CD14-positive monocyte (primary cell): ENCODE measurements around the gene NPIPA5. TPM values are rescaled to one million over a fixed set of nuclear protein-coding genes. Genes with fewer than 3 reads are reported as not detected.
"Not testable (repeated sequence)": the region's sequence is repeated elsewhere in the genome, so short reads cannot be mapped to it uniquely, and the experiment has no call there.

Source experiments
- DNase-seq, 3 donors: peaks; one replicate each; pipeline ENCODE4 v3.0.0-alpha.2; 2011 to 2022
- H2AFZ ChIP-seq: 2 replicates; pipeline ENCODE4 v1.6.0; 2012; ENCODE audit warnings: mild to moderate bottlenecking, low read depth, low read length, inconsistent platforms; ENCODE audit not compliant: insufficient read depth, poor library complexity, severe bottlenecking
- H3K27ac ChIP-seq, 2 donors: 1 replicate in 1 of 2; 2 replicates in 1 of 2; pipeline ENCODE4 v1.5.1; 2012 to 2013; ENCODE audit warnings: low read length in 2 of 2, control low read depth in 1 of 2, inconsistent platforms in 1 of 2, low read depth in 1 of 2, mild to moderate bottlenecking in 1 of 2
- H3K27me3 ChIP-seq, 2 donors: one replicate each; pipeline versions ENCODE4 v1.6.0 to v1.6.1; 2011 to 2013; ENCODE audit warnings: low read length in 2 of 2; ENCODE audit not compliant: control insufficient read depth in 2 of 2, insufficient read depth in 2 of 2
- H3K36me3 ChIP-seq, 2 donors: replicated peaks in 1 of 2; 1 replicate in 1 of 2; 2 replicates in 1 of 2; pipeline versions ENCODE4 v1.5.1 to v1.6.1; 2012 to 2013; ENCODE audit warnings: low read length in 2 of 2, control low read depth in 1 of 2, inconsistent platforms in 1 of 2, mild to moderate bottlenecking in 1 of 2; ENCODE audit not compliant: insufficient read depth in 2 of 2, control insufficient read depth in 1 of 2
- H3K4me1 ChIP-seq, 2 donors: 1 replicate in 1 of 2; 2 replicates in 1 of 2; pipeline versions ENCODE4 v1.5.1 to v1.6.1; 2012 to 2013; ENCODE audit warnings: low read length in 2 of 2, control low read depth in 1 of 2, inconsistent platforms in 1 of 2, mild to moderate bottlenecking in 1 of 2, moderate library complexity in 1 of 2; ENCODE audit not compliant: insufficient read depth in 2 of 2, control insufficient read depth in 1 of 2
- H3K4me2 ChIP-seq: replicated peaks from 2 replicates; pipeline ENCODE3; 2012; ENCODE audit warnings: low read length, moderate library complexity, mild to moderate bottlenecking; ENCODE audit not compliant: poor library complexity, severe bottlenecking; ENCODE audit errors: extremely low read depth
- H3K4me3 ChIP-seq, 3 experiments: fragments of 200-600 bp in 1 of 3; sonication (generic) in 1 of 3; replicated peaks in 1 of 3; 1 replicate in 2 of 3; 2 replicates in 1 of 3; pipeline ENCODE4 v1.5.1; 2011 to 2013; ENCODE audit warnings: low read length in 3 of 3, mild to moderate bottlenecking in 3 of 3, control low read depth in 2 of 3, low read depth in 2 of 3, inconsistent platforms in 1 of 3, moderate library complexity in 1 of 3
- H3K79me2 ChIP-seq: 2 replicates; pipeline ENCODE4 v1.6.0; 2012; ENCODE audit warnings: mild to moderate bottlenecking, control low read depth, inconsistent platforms, low read length, moderate library complexity; ENCODE audit not compliant: insufficient read depth
- H3K9ac ChIP-seq: 2 replicates; pipeline ENCODE4 v1.6.0; 2017; ENCODE audit warnings: low read length, mild to moderate bottlenecking; ENCODE audit not compliant: insufficient read depth, poor library complexity, severe bottlenecking
- H3K9me3 ChIP-seq, 2 donors: replicated peaks in 1 of 2; 1 replicate in 1 of 2; 2 replicates in 1 of 2; pipeline versions ENCODE4 v1.5.1 to v1.6.1; 2012 to 2013; ENCODE audit warnings: low read length in 2 of 2, control low read depth in 1 of 2; ENCODE audit not compliant: control insufficient read depth in 1 of 2, insufficient read depth in 1 of 2
- H4K20me1 ChIP-seq: 2 replicates; pipeline ENCODE4 v1.6.0; 2012; ENCODE audit warnings: mild to moderate bottlenecking, low read length, control low read depth, moderate library complexity; ENCODE audit not compliant: insufficient read depth
- H3K27ac Mint-ChIP-seq, 7 donors: one replicate each; pipeline ENCODE4 v1.8.0; 2020; ENCODE audit warnings: mild to moderate bottlenecking in 7 of 7, mixed read lengths in 7 of 7, moderate library complexity in 6 of 7, inconsistent platforms in 2 of 7
- H3K27me3 Mint-ChIP-seq, 3 donors: one replicate each; pipeline ENCODE4 v1.8.0; 2021 to 2022; ENCODE audit warnings: low read depth in 3 of 3, mild to moderate bottlenecking in 3 of 3, mixed read lengths in 3 of 3, moderate library complexity in 3 of 3, inconsistent platforms in 1 of 3
- H3K36me3 Mint-ChIP-seq, 2 donors: one replicate each; pipeline ENCODE4 v1.8.0; 2020; ENCODE audit warnings: mixed read lengths in 2 of 2, inconsistent platforms in 1 of 2, mild to moderate bottlenecking in 1 of 2
- H3K4me1 Mint-ChIP-seq: one replicate; pipeline ENCODE4 v1.8.0; 2020; ENCODE audit warnings: mild to moderate bottlenecking, mixed read lengths
- H3K4me3 Mint-ChIP-seq, 2 donors: one replicate each; pipeline ENCODE4 v1.8.0; 2020; ENCODE audit warnings: mild to moderate bottlenecking in 2 of 2, mixed read lengths in 2 of 2, moderate library complexity in 1 of 2
- H3K9me3 Mint-ChIP-seq, 7 donors: one replicate each; pipeline ENCODE4 v1.8.0; 2020 to 2022; ENCODE audit warnings: mixed read lengths in 7 of 7, mild to moderate bottlenecking in 6 of 7, moderate library complexity in 6 of 7, inconsistent platforms in 2 of 7
- WGBS: methylation state at CpG from one replicate; pipeline ENCODE4 v1.1.5; 2013; ENCODE audit warnings: missing lambda C conversion rate; ENCODE audit not compliant: insufficient coverage; 5-methylcytosine and 5-hydroxymethylcytosine counted together
- intact Hi-C, 2 donors: fragments of 100-400 bp; cut with micrococcal nuclease; formaldehyde crosslinking; loops; one replicate each; pipeline versions ENCODE4 v1.15.0 to v1.15.1; 2023
- polyA plus RNA-seq, 3 donors: library from polyadenylated mRNA; depleted of rRNA in 1 of 3; unstranded in 2 of 3; stranded (reverse) in 1 of 3; fragments of 300-500 nt in 2 of 3; fragments of >200 nt in 1 of 3; fragmentation: Illumina TruSeq in 2 of 3; gene quantifications; 1 replicate in 2 of 3; 2 replicates in 1 of 3; pipeline ENCODE4 v1.2.3, GENCODE V29; 2012 to 2021

The NPIPA5 gene
- polyA plus RNA-seq, 3 donors = 16.2 TPM; not detected in 2

DNA sequence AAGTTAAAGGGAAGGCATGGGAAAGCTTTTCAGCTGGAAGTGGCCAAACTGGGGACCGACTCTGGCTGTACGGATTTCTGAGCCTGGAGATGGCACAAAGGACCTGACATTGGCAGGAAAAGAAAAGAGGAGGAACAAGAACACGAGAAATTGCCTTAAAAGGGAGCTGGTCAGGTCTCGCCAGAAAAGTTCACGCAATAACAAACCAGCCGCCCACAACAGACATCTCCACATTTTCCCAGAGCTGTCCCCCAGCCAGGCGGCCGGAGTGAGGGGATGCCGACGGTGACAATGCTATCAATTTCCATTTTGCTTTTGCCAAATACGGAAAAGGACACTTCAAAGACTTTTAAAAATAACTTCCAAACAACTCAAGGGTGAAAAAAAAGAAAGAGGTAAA, 26.8 kb downstream of the NPIPA5 start:
- H3K4me1 Mint-ChIP-seq, H3K4me3 ChIP-seq, H3K9ac ChIP-seq, H3K4me2 ChIP-seq, DNase-seq, H4K20me1 ChIP-seq, H3K36me3 Mint-ChIP-seq, H3K4me1 ChIP-seq, H3K9me3 ChIP-seq, H3K27me3 Mint-ChIP-seq, H3K79me2 ChIP-seq, H3K27ac ChIP-seq, H3K4me3 Mint-ChIP-seq, H3K27me3 ChIP-seq, H2AFZ ChIP-seq, H3K27ac Mint-ChIP-seq, intact Hi-C loops, H3K36me3 ChIP-seq, H3K9me3 Mint-ChIP-seq: not testable (repeated sequence)
- WGBS = no CpG with 5 or more reads among the region's 11 CpGs

- H3K36me3 Mint-ChIP-seq, H3K4me3 Mint-ChIP-seq, H3K27me3 Mint-ChIP-seq, H3K9ac ChIP-seq, H3K4me1 Mint-ChIP-seq, H3K4me1 ChIP-seq, H3K9me3 Mint-ChIP-seq, DNase-seq, H3K79me2 ChIP-seq, H3K36me3 ChIP-seq, H3K4me3 ChIP-seq, H3K27me3 ChIP-seq, H3K27ac ChIP-seq, H2AFZ ChIP-seq, H3K4me2 ChIP-seq, H3K9me3 ChIP-seq, H3K27ac Mint-ChIP-seq, H4K20me1 ChIP-seq, intact Hi-C loops: not testable (repeated sequence)
- no CpG with 5 or more reads among the region's 7 CpGs for WGBS
Observed at GRCh38 chr16:15348721-15349120, 29.4 kb downstream of the NPIPA5 start.

GRCh38 chr16:15342337-15342736, 35.8 kb downstream of the NPIPA5 start:
- H4K20me1 ChIP-seq, H3K36me3 Mint-ChIP-seq, H3K27me3 Mint-ChIP-seq, H2AFZ ChIP-seq, H3K4me1 ChIP-seq, H3K9me3 Mint-ChIP-seq, H3K9ac ChIP-seq, H3K36me3 ChIP-seq, H3K9me3 ChIP-seq, DNase-seq, H3K27ac Mint-ChIP-seq, intact Hi-C loops, H3K4me2 ChIP-seq, H3K79me2 ChIP-seq, H3K27ac ChIP-seq, H3K4me1 Mint-ChIP-seq, H3K27me3 ChIP-seq, H3K4me3 Mint-ChIP-seq, H3K4me3 ChIP-seq: not testable (repeated sequence)
- no CpG with 5 or more reads among the region's 1 CpG for WGBS

DNA sequence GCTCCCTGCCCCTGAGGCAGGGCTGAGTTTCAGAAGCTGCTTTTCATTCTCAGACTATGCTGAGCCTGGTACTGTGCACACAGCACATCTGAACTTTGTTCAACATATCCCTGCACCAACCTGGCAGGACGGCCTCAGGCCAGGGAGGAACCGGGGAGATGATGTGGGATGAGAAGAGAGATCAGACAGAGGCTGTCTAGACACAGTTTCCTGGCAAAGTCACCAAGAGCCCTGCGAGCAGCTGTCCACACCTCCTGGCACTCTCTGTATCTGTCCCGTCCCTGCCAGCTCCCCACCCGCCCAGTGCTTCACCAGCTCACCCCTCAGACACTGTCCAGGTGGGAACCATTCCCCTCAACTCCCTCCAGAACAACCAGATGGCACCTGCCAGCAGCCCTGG, 39.1 kb downstream of the NPIPA5 start:
- H3K4me1 ChIP-seq, H3K4me1 Mint-ChIP-seq, H3K27ac ChIP-seq, H3K4me3 Mint-ChIP-seq, H3K27ac Mint-ChIP-seq, H3K9me3 Mint-ChIP-seq, H3K79me2 ChIP-seq, H3K9me3 ChIP-seq, H3K9ac ChIP-seq, H3K27me3 ChIP-seq, H3K4me3 ChIP-seq, H2AFZ ChIP-seq, H3K27me3 Mint-ChIP-seq, H3K36me3 ChIP-seq, H3K36me3 Mint-ChIP-seq, DNase-seq, intact Hi-C loops, H3K4me2 ChIP-seq, H4K20me1 ChIP-seq: not testable (repeated sequence)
- no CpG with 5 or more reads among the region's 5 CpGs for WGBS
